IPS-11a (cell line): ENCODE results near the gene SLC4A4.

Experiments used
- H3K4me3 ChIP-seq: one replicate; pipeline ENCODE4 v1.5.1; 2013; ENCODE audit warnings: low read depth, low read length, control low read depth

Gene SLC4A4

GRCh38 chr4:71468116-71468710 is 129.4 kb downstream of the SLC4A4 start:
- H3K4me3 ChIP-seq: no peak overlapping the region

- H3K4me3 ChIP-seq: no peak overlapping the region
Observed at GRCh38 chr4:71469541-71469940, 130.7 kb downstream of the SLC4A4 start.

DNA sequence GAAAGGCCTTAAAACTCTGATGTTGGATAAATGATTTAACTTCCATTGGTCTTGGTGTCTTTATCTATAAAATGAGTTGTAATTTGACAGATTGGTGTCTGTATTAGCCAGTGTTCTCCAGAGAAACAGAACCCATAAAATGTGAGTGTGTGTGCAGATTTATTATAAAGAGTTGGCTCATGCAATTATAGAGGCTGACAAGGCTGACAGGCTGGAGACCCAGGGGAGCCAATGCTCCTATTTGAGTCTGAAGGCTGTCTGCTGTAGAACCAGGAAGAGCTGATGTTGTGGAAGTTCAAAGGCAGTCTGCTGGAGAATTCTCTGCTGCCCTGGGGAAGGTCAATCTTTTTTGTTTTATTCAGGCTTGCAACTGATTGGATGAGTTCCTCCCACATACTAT is 131.7 kb downstream of the SLC4A4 start:
- no peak overlapping the region for H3K4me3 ChIP-seq

DNA sequence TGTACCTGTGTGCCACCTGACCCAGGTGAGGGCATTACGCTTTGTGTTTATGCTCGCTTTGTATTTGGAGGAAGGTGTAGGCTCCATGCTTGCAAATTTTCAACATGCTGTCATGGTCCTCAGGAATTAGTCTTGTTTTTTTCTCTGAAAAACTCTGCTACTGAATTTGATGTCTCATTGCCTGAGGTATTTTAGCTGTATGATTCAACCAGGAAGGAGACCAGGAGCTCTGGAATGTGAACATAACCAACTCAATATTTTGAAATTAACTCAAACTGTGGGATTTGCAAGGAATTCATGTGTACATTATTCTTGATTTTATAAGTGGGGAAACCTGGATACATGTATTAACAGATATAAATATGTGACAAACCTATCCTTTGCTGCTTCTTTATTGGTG is 134.1 kb downstream of the SLC4A4 start:
- H3K4me3 ChIP-seq: no peak overlapping the region

DNA sequence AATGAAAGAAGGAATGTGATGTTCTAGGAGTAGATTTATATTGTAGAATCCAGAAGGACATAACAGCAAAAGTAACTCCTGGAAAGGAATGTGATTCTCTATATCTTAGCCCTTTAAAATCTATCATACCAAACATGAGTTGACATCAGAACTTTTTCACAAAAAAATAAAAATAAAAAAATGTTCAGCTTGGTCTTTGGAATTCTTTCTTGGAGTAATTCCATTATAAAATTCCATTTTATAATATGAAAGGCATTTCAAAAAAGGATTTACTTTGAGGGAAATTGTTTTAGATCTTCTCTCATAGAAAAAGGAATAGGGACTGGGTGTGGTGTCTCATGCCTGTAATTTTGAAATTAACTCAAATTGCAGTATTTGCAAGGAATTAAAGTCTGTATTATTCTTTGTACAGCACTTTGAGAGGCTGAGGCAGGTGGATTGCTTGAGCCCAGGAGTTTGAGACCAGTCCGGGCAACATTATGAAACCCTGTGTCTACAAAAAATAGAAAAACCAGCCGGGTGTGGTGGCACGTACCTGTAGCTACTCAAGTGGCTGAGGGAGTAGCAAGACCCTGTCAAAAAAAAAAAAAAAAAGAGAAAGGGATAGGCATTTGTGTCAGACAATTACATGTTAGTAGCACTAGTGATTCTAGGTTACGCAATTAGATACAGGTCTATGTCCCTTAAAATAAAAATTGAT is 134.9 kb downstream of the SLC4A4 start:
- H3K4me3 ChIP-seq: no peak overlapping the region

GRCh38 chr4:71474731-71475130 is 135.9 kb downstream of the SLC4A4 start:
- no peak overlapping the region for H3K4me3 ChIP-seq

DNA sequence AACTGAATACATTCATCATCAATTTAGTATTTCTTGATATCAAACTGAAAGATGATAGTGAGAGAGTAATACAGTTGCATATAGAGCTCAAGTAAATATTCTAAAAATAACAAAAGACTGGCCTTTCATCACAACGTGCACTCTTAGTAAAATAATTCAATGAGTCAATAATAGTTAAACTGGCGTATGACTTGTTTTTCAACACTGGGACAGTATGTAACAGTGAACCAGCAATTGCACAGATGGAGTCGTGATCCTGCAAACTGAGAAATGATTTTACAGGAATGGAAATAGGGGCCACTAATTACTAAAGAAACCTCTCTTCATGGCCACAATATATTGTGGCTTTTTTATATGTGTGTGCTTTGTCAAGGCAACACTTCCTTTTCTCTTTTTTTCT is 137.4 kb downstream of the SLC4A4 start:
- H3K4me3 ChIP-seq: no peak overlapping the region

DNA sequence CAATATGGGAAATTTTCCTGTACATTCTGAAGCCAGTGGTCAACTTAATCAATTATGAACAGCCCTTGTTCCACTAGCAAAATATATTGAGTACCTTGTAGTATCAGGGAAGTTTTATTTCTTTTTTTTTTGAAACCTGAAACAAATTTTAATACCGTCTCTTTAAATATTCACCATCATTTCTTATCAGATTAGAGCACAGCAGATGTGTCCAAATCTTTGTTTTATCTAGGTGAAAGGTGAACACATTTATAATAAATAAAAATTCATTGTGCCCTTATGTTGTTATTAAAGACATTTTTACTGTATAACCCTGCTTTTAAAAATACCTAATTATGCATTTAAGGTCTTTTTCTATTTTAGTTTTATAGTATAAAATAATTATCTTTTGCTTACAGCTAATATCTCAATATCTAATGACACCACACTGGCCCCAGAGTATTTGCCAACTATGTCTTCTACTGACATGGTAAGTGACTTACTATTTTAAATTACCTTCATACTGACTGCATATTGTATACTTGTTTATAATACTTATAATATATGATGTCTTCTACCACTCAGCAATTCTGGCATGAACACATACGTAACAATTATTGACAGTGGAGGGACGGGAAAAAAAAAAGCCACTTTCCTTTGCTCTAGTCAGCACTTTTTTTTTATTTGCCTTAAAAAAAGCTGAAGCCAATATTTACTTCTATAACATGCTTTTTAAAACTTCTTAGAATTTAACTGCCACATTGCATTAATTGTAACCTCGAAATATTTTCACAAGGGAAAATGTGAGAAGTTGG is 147.9 kb downstream of the SLC4A4 start:
- H3K4me3 ChIP-seq: no peak overlapping the region

GRCh38 chr4:71487344-71487920 is 148.6 kb downstream of the SLC4A4 start:
- no peak overlapping the region for H3K4me3 ChIP-seq

DNA sequence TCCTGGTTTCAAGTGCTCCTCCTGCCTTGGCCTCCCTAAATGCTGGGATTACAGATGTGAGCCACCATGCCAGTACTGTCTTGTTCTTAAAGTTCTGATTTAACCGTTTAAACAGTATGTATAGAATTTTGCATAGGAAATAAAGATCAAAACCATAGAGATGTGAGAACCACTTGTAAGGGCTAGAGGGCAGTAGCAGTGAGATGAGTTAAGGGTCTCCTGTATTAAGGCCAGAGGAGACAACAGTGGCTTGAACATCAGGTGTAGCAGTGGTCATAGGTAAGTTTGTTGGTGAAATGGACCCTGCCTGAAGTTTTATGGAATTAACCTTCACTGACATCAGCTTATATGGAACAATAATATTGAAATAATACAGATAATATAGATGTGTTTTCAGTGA is 155.7 kb downstream of the SLC4A4 start:
- H3K4me3 ChIP-seq: no peak overlapping the region

DNA sequence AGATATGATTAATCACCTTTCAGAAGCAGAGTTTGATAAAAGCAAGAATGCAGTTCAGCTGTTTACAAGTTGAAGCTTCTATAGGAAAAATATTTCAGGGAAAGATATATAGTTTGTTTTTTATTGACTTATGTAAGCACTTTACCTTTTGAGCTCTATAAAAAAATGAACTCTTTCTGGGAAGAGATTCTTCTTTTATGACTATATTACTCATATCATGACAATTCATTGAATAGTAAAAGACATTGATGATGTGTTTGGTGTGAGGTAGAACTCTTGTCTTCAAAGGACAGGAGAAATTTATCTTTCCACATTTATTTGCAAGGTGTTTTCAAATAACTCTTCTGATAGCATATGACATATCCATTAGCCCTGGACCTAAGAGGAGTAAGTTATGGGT is 156.6 kb downstream of the SLC4A4 start:
- no peak overlapping the region for H3K4me3 ChIP-seq

DNA sequence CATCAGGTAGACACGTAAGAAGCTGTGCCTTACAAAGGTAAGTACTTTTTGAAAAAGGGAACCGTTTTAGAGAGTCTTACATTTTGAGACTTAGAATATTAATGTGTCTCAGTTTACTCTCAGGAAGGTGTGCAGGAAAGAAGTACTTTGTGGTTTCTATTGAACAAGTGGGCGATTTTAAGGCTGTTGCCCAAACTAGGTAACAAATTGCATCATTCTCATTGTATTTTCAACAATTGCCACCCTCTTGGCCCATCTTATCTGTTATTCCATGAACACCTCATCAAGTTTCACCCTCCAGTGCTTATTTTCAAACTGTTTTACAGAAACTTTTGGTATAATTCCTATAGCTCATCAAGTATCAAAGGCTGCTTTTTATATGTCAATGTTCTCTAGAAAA is 158.3 kb downstream of the SLC4A4 start:
- no peak overlapping the region for H3K4me3 ChIP-seq

- no peak overlapping the region for H3K4me3 ChIP-seq
Observed at GRCh38 chr4:71498002-71498401, 159.2 kb downstream of the SLC4A4 start.

DNA sequence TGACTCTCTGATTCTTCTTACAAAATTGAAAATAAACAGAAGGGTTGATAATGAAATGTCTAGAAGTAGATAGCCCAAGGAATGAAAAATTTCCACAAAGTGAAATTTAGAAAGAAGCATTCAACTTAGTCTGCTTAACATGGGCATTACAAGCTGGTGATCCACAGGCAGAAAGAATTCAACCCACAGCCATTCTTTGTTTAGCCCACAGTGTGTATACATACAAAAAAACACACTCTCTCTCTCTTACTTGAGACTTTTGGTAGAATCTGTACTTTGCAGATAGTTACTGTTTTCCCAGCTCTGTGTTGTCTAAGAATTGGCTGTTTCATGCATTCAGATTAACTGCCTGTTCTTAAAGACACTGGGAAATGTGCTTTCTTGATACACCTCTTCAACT is 159.8 kb downstream of the SLC4A4 start:
- H3K4me3 ChIP-seq: no peak overlapping the region

- no peak overlapping the region for H3K4me3 ChIP-seq
Observed at GRCh38 chr4:71501992-71502391, 163.2 kb downstream of the SLC4A4 start.

DNA sequence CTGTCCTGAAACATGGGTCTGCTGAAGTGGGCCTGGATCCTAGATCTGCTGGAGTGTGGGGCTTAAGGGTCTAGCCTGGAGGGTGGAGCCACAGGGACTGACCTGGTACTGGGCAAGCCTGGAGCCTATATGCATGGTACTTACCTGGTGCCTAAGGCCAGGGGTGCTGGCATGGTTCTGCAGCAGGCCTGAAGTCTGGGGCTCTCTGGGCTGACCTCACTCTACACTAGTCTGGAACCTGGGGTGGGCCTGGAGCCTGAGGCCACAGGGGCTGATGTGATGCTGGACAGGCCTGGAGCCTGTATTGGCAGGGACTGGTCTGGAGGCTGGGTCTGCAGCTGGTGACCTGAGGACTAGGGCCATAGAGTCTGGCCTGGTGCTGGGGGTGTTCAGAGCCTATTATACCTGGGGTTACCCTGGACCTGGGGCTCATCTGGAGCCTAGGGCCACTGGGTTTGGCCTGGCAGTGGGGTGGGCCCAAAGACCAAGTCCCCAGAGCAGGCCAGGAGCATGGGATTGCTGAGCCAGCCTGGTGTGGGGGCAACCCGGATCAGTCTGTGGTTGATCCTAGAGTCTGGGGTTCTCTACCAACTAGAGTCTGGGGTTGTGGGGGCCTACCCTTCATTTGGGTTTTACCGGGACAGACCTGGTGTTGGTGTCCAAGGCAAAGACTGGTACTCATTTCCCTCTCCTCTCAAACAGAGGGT is 179.6 kb downstream of the SLC4A4 start:
- H3K4me3 ChIP-seq: no peak overlapping the region

DNA sequence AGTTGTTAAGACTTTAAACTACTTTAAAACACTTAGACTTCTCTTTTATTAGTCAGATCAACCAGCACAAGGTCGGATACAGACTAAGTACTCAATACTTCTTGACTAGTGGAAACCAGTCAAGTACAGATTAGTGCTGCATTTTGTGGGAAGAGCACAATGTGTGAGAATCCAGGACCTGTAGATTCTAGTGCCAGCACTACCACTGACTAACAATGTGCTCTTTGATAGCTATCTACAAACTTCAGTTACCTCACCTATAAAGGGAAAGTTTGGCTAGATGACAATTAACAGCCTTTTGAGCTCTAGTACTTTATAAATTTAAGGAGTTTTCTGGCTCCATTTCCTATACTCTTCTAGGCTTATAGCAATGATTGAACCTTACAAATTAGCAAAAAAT is 181.5 kb downstream of the SLC4A4 start:
- H3K4me3 ChIP-seq: no peak overlapping the region

GRCh38 chr4:71520850-71521249 is 182.0 kb downstream of the SLC4A4 start:
- no peak overlapping the region for H3K4me3 ChIP-seq

DNA sequence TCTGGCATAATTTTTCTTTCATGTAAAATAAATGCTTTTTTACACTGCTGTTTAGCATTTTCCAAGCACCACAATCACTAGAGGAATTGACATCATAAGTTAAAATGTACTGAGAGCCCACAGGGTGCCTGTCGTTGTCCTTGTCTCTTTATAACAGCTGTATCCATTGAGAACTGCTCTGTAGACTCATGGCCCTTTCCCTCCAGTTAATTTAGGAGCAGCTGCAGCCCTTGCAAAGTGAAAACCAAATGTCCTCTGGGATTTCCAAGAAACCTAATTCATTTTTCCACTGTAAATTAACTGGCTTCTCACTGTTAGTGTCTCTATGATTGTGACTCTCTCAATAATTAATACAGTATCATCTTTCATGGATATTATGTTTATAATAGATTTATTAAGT is 185.9 kb downstream of the SLC4A4 start:
- no peak overlapping the region for H3K4me3 ChIP-seq

DNA sequence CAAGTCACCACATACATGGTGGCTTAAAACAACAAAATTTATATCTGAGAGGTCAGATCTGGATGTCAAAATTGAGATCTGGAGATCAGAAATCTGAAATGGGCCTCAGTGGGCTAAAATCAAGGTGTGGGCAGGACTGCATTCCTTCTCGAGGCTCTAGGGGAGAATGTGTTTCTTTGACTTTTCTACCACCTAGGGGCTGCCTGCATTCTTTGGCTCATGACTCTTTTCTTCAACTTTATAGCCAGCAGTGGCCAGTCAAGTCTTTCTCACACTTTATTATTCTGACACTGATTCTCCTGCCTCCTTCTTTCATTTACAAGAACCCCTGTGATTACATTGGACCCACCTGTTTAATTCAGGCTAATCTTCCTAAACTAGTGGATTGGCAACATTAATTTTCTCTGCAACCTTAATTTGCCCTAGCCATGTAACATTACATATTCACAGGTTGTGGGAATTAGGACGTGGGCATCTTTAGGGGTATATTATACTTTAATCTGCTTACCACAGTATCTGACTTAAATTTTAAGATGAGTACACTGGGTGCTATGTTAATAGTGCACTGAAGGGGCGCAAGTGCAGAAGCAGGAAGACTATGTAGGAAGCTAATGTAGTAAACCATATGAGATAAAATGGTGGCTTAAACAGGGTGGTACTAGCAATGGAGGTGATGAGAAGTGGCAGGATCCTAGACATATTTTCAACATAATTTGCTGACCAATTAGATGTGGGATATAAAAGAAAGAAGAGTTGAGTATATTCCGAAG is 188.0 kb downstream of the SLC4A4 start:
- no peak overlapping the region for H3K4me3 ChIP-seq
